Measurements from ENCODE around the gene PROKR2.

PROKR2 gene

GRCh38 chr20:5342021-5342420 is 25.3 kb upstream of the PROKR2 start:
- no peaks in the 10 kb centered on the region for H3K4me1 ChIP-seq
- H3K9me3 ChIP-seq, result no peaks in the 10 kb centered on the region
- no peak overlapping the region for H3K4me3 ChIP-seq
- H3K27ac ChIP-seq, result no peak overlapping the region
- no peak for DNase-seq
- no peak for TF ChIP-seq CTCF (IDR thresholded peaks at IDR 0.05)
- intact Hi-C loops (cut with DNase I; ENCODE audit: low total_unique reads), result no loop called here
- no peaks in the 10 kb centered on the region for H3K27me3 ChIP-seq
- no peaks in the 10 kb centered on the region for H3K36me3 ChIP-seq

GRCh38 chr20:5331340-5331739 is 14.6 kb upstream of the PROKR2 start:
- no peak for TF ChIP-seq CTCF (IDR thresholded peaks at IDR 0.05)
- Histone ChIP-seq H3K36me3 (no peaks in the 10 kb centered on the region), H3K27ac (no peak overlapping the region), H3K4me3 (no peak overlapping the region), H3K9me3 (no peaks in the 10 kb centered on the region), H3K4me1 (peaks cover 0 to 5% (median 0%) of the 10 kb centered on the region in 4 donors), H3K27me3 (no peaks in the 10 kb centered on the region)
- intact Hi-C loops (cut with DNase I; ENCODE audit: low total_unique reads), result no loop called here
- no peak for DNase-seq

- Histone ChIP-seq H3K36me3 (no peaks in the 10 kb centered on the region), H3K27me3 (no peaks in the 10 kb centered on the region), H3K27ac (no peak overlapping the region), H3K9me3 (no peaks in the 10 kb centered on the region), H3K4me3 (no peak overlapping the region), H3K4me1 (peaks cover 0 to 5% (median 0%) of the 10 kb centered on the region in 4 donors)
- intact Hi-C loops (cut with DNase I; ENCODE audit: low total_unique reads), result no loop called here
- no peak for DNase-seq
- no peak for TF ChIP-seq CTCF (IDR thresholded peaks at IDR 0.05)
Observed at GRCh38 chr20:5328268-5328667, 11.5 kb upstream of the PROKR2 start.

- no peak for TF ChIP-seq CTCF (IDR thresholded peaks at IDR 0.05)
- Histone ChIP-seq H3K4me1 (peaks cover 0 to 5% (median 0%) of the 10 kb centered on the region in 4 donors), H3K4me3 (no peak overlapping the region), H3K27me3 (no peaks in the 10 kb centered on the region), H3K9me3 (no peaks in the 10 kb centered on the region), H3K36me3 (no peaks in the 10 kb centered on the region), H3K27ac (no peak overlapping the region)
- no peak for DNase-seq
- intact Hi-C loops (cut with DNase I; ENCODE audit: low total_unique reads), result no loop called here
Observed at GRCh38 chr20:5327356-5327755, 10.6 kb upstream of the PROKR2 start.

GRCh38 chr20:5315807-5316187 is 957 bp downstream of the PROKR2 start:
- H3K27ac ChIP-seq, result no peak overlapping the region
- intact Hi-C loops (cut with DNase I; ENCODE audit: low total_unique reads), result no loop called here

More at GRCh38 chr20:5315807-5316187, 957 bp downstream of the PROKR2 start:
- DNase-seq, result no peak
- Histone ChIP-seq H3K36me3 (no peaks in the 10 kb centered on the region), H3K27me3 (peaks cover 0 to 46% of the 10 kb centered on the region in 2 donors), H3K9me3 (peaks cover 0 to 6% (median 0%) of the 10 kb centered on the region in 3 donors), H3K4me3 (no peak overlapping the region), H3K4me1 (peaks cover 0 to 12% (median 0%) of the 10 kb centered on the region in 4 donors)
- TF ChIP-seq CTCF (IDR thresholded peaks at IDR 0.05), result no peak
